Pancreas (tissue), 10 donors: ENCODE data around the gene AMZ1. TPM values are rescaled to one million over a fixed set of nuclear protein-coding genes. Genes with fewer than 3 reads are reported as not detected.

Experiments
- ATAC-seq, 4 donors: fragments of 200-7000 bp; cut with Tn5 transposase; one replicate each; pipeline versions ENCODE4 v1.8.0 to v1.9.1; 2020; ENCODE audit warnings: mild to moderate bottlenecking in 4 of 4, moderate library complexity in 4 of 4
- DNase-seq, 6 donors: peaks; one replicate each; pipeline ENCODE4 v3.0.0-alpha.2; 2020
- FAIRE-seq: peaks from 2 replicates; lab custom pipeline; 2012; peaks lifted over from hg19 to GRCh38; lab: Jason Lieb, UNC
- H3K27ac ChIP-seq, 4 donors: fragments of 200-600 bp; sonication (generic); 1 replicate in 3 of 4; 2 replicates in 1 of 4; pipeline versions ENCODE4 v1.5.0 to v1.8.0; 2020
- H3K27me3 ChIP-seq, 4 donors: fragments of 200-600 bp; one replicate each; pipeline ENCODE4 v1.8.0; 2021
- H3K36me3 ChIP-seq, 3 donors: fragments of 200-600 bp; sonication (generic) in 1 of 3; one replicate each; pipeline versions ENCODE4 v1.5.0 to v1.8.0; 2020 to 2021
- H3K4me1 ChIP-seq, 3 donors: fragments of 200-600 bp; one replicate each; pipeline ENCODE4 v1.8.0; 2021
- H3K4me3 ChIP-seq, 4 donors: fragments of 200-600 bp; sonication (generic) in 2 of 4; one replicate each; pipeline versions ENCODE4 v1.5.0 to v1.8.0; 2020 to 2021
- H3K9me3 ChIP-seq, 4 donors: fragments of 200-600 bp; one replicate each; pipeline ENCODE4 v1.8.0; 2021
- WGBS, 2 donors: extraction: QIAGEN DNeasy Blood & Tissue Kit; methylation state at CpG; one replicate each; pipeline ENCODE4 v1.1.7; 2013; 5-methylcytosine and 5-hydroxymethylcytosine counted together
- intact Hi-C, 3 donors: fragments of 100-400 bp; cut with DNase I; formaldehyde crosslinking; loops; one replicate each; pipeline versions ENCODE4 v1.11.1 to v1.14.2; 2022
- polyA plus RNA-seq, 2 donors: library from polyadenylated mRNA; stranded (reverse); fragments of 200-250 nt; gene quantifications; one replicate each; pipeline ENCODE4 v1.2.3, GENCODE V29; 2013
- total RNA-seq, 6 donors: library from RNA; stranded (reverse); fragmentation: NEBNext Ultra II Directional in 4 of 6; extraction: Animal tissue kit (Norgen Biotek cat#: 25700) in 4 of 6; gene quantifications; one replicate each; pipeline versions ENCODE4 v1.2.1 to v1.2.4, GENCODE V29; 2021 to 2023
- TF ChIP-seq, protein P1 (sequence below), 4 donors: fragments of 200-600 bp; sonication (generic) in 3 of 4; IDR thresholded peaks; one replicate each; pipeline versions ENCODE4 v1.5.0 to v1.8.0; 2021; ENCODE audit warnings: antibody characterized with exemption in 4 of 4
- donor health status: healthy with polysubstance abuse.
- donor health status: DM: no; HTN: no; CAD: no; lungs with moderate emphysema.
- donor health status: DM: no; HTN: no; CAD: no.
- donor health status: control.
- donor health status: control.
- donor health status: Bipolar disorder and iron deficiency.
- donor health status: DM: yes; HTN: yes; CAD: no.
- donor health status: DM: no; HTN: no; CAD: no.
- donor health status: DM: no; HTN: no; CAD: no.
- donor health status: DM: yes; HTN: yes; CAD: no.

Gene AMZ1
- total and polyA plus RNA-seq, 8 donors, result 0.04 to 0.19 (median 0.05) TPM; not detected in 5

- 53 to 69% methylated on average over 18 of the region's 18 CpGs for WGBS, 2 donors
- Histone ChIP-seq H3K4me1 (no peaks in the 10 kb centered on the region), H3K36me3 (no peaks in the 10 kb centered on the region), H3K27ac (no peak overlapping the region), H3K4me3 (no peak overlapping the region), H3K9me3 (no peaks in the 10 kb centered on the region), H3K27me3 (no peaks in the 10 kb centered on the region)
- TF ChIP-seq, protein P1, sequence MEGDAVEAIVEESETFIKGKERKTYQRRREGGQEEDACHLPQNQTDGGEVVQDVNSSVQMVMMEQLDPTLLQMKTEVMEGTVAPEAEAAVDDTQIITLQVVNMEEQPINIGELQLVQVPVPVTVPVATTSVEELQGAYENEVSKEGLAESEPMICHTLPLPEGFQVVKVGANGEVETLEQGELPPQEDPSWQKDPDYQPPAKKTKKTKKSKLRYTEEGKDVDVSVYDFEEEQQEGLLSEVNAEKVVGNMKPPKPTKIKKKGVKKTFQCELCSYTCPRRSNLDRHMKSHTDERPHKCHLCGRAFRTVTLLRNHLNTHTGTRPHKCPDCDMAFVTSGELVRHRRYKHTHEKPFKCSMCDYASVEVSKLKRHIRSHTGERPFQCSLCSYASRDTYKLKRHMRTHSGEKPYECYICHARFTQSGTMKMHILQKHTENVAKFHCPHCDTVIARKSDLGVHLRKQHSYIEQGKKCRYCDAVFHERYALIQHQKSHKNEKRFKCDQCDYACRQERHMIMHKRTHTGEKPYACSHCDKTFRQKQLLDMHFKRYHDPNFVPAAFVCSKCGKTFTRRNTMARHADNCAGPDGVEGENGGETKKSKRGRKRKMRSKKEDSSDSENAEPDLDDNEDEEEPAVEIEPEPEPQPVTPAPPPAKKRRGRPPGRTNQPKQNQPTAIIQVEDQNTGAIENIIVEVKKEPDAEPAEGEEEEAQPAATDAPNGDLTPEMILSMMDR (IDR thresholded peaks at IDR 0.05), result no peak
- intact Hi-C loops, result no loop called here
- ATAC-seq, result peak in 1 of 4 donors; percentile 8
- no peak for FAIRE-seq
- DNase-seq, result no peak
Observed at GRCh38 chr7:2698581-2699288, 10.7 kb downstream of the AMZ1 start.

DNA sequence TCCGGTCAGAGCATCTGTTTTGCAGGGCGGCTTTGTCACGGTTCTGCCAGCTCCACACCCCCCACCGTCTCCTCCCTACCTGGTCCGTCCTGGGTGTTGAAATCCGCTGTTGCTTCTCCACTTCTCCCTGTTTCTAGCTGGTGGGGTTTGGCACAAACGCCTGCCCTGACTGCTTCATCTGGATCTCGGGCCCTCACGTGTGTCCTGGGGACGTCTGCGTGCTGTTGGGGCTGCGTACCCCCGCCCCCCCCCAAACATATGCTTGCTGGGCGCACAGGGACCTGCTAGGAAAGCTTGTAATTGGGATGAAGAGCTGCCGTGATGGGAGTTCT, 11.3 kb downstream of the AMZ1 start:
- DNase-seq (no peak), FAIRE-seq (no peak), ATAC-seq (no peak)
- WGBS, 2 donors, result 52 to 58% methylated on average over 15 of the region's 15 CpGs
- H3K4me3 ChIP-seq, result no peak overlapping the region
- no peaks in the 10 kb centered on the region for H3K4me1 ChIP-seq
- no peaks in the 10 kb centered on the region for H3K27me3 ChIP-seq
- no peak overlapping the region for H3K27ac ChIP-seq
- H3K9me3 ChIP-seq, result no peaks in the 10 kb centered on the region
- H3K36me3 ChIP-seq, result no peaks in the 10 kb centered on the region
- TF ChIP-seq, protein P1 (IDR thresholded peaks at IDR 0.05), result no peak
- intact Hi-C loops, result no loop called here

GRCh38 chr7:2700141-2700850, 12.3 kb downstream of the AMZ1 start:
- ATAC-seq (no peak), FAIRE-seq (no peak), DNase-seq (peak in 1 of 6 donors; percentile 53)
- Histone ChIP-seq H3K9me3 (no peaks in the 10 kb centered on the region), H3K27me3 (no peaks in the 10 kb centered on the region), H3K4me1 (no peaks in the 10 kb centered on the region), H3K27ac (no peak overlapping the region), H3K36me3 (no peaks in the 10 kb centered on the region), H3K4me3 (no peak overlapping the region)
- intact Hi-C loops, result no loop called here
- WGBS, 2 donors, result 71 to 79% methylated on average over 38 to 40 of the region's 40 CpGs
- TF ChIP-seq, protein P1 (IDR thresholded peaks at IDR 0.05), result no peak

GRCh38 chr7:2701424-2701823, 13.4 kb downstream of the AMZ1 start:
- TF ChIP-seq, protein P1 (IDR thresholded peaks at IDR 0.05), result no peak
- no peak overlapping the region for H3K27ac ChIP-seq
- H3K4me1 ChIP-seq, result no peaks in the 10 kb centered on the region
- DNase-seq (no peak), FAIRE-seq (no peak), ATAC-seq (peak in 1 of 4 donors; percentile 5)
- H3K36me3 ChIP-seq, result no peaks in the 10 kb centered on the region
- intact Hi-C loops, result no loop called here
- no peaks in the 10 kb centered on the region for H3K9me3 ChIP-seq
- H3K4me3 ChIP-seq, result no peak overlapping the region
- no peaks in the 10 kb centered on the region for H3K27me3 ChIP-seq
- 66 to 78% methylated on average over 14 to 17 of the region's 17 CpGs for WGBS, 2 donors
